ENCODE measurements around the gene INPP5A. TPM values are rescaled to one million over a fixed set of nuclear protein-coding genes. Genes with fewer than 3 reads are reported as not detected.

Gene INPP5A
- total and polyA plus RNA-seq, 2 of the 13 experiments (the other 11 are each of a cell fraction or from before 2014, with no cell fraction given) = 17.5 to 37.9 TPM

DNA sequence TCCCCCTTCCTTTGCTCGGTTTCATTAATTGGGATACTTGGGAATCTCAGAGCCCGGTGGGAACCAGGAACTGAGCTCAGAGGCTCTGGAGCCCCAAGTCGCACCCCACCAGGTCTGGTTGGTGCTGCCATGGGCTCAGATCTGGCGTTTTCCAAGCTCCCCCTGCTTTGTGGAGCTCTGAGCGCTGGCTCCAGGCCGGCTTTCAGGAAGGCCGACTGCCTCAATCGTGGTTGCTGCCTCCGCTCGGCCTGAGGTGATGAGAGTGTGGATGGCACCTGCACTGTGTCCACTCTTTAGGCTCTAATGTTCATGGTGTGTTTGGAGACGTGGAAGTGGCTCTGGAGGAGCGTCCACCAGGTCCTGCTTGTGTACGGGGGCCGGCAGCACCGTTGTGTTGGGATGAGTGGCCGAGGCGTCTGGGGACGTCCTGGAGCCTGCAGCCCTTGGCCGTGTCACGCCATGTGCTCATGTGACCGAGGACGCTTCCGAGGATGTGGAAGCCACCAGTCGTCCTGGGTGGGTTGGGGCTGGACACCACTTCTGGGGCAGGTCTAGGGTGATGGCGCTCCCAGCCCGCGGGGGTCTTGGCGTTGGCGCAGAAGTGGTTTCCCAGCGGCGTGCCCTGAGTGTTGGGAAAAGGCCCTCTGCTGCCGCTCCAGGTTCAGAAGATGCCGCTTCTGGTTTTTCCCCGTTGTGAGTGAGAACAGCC is 8.2 kb downstream of the INPP5A start:
- peaks cover 10% of the 10 kb centered on the region; the same call in 1 of the 2 replicates for H4K20me1 ChIP-seq (ENCODE audit: insufficient read depth, low read length)
- CTCF ChIA-PET (ENCODE audit: low intra/inter-chr PET ratio, low total read pairs) = no interaction called here

More for the DNA sequence above, 8.2 kb downstream of the INPP5A start:
- Histone ChIP-seq H3K4me2 (ENCODE audit: low read depth, low read length) (no peak overlapping the region), H2AFZ (ENCODE audit: low read length) (no peak overlapping the region), H3K4me3 (replicated peaks in 1 of 3; ENCODE audit: insufficient read depth in 1 of 3, low read depth in 2 of 3, low read length in 3 of 3) (no peak overlapping the region), H3K9me3 (ENCODE audit: low read length) (no peaks in the 10 kb centered on the region), H3K27me3 (ENCODE audit: control insufficient read depth in 1 of 2, insufficient read depth in 2 of 2, low read length in 2 of 2) (no peaks in the 10 kb centered on the region), H3K4me1 (ENCODE audit: insufficient read depth, low read length) (peaks cover 30% of the 10 kb centered on the region), H3K36me3 (replicated peaks in 1 of 2; ENCODE audit: control insufficient read depth in 1 of 2, insufficient read depth in 2 of 2, low read length in 2 of 2) (no peaks in the 10 kb centered on the region), H3K9ac (ENCODE audit: insufficient read depth, low read depth, low read length) (no peak overlapping the region), H3K79me2 (ENCODE audit: insufficient read depth, low read length) (peaks cover 54% of the 10 kb centered on the region), H3K27ac (ENCODE audit: extremely low read length, insufficient read depth, low read length) (no peak overlapping the region)
- POLR2A ChIA-PET = no interaction called here
- no peak for TF ChIP-seq KAT2B (IDR thresholded peaks at IDR 0.05; ENCODE audit: borderline replicate concordance, low read depth, low read length)
- no peak for TF ChIP-seq ZNF891 (CRISPR knock-in tag; IDR thresholded peaks at IDR 0.05)
- TF ChIP-seq, protein P1, sequence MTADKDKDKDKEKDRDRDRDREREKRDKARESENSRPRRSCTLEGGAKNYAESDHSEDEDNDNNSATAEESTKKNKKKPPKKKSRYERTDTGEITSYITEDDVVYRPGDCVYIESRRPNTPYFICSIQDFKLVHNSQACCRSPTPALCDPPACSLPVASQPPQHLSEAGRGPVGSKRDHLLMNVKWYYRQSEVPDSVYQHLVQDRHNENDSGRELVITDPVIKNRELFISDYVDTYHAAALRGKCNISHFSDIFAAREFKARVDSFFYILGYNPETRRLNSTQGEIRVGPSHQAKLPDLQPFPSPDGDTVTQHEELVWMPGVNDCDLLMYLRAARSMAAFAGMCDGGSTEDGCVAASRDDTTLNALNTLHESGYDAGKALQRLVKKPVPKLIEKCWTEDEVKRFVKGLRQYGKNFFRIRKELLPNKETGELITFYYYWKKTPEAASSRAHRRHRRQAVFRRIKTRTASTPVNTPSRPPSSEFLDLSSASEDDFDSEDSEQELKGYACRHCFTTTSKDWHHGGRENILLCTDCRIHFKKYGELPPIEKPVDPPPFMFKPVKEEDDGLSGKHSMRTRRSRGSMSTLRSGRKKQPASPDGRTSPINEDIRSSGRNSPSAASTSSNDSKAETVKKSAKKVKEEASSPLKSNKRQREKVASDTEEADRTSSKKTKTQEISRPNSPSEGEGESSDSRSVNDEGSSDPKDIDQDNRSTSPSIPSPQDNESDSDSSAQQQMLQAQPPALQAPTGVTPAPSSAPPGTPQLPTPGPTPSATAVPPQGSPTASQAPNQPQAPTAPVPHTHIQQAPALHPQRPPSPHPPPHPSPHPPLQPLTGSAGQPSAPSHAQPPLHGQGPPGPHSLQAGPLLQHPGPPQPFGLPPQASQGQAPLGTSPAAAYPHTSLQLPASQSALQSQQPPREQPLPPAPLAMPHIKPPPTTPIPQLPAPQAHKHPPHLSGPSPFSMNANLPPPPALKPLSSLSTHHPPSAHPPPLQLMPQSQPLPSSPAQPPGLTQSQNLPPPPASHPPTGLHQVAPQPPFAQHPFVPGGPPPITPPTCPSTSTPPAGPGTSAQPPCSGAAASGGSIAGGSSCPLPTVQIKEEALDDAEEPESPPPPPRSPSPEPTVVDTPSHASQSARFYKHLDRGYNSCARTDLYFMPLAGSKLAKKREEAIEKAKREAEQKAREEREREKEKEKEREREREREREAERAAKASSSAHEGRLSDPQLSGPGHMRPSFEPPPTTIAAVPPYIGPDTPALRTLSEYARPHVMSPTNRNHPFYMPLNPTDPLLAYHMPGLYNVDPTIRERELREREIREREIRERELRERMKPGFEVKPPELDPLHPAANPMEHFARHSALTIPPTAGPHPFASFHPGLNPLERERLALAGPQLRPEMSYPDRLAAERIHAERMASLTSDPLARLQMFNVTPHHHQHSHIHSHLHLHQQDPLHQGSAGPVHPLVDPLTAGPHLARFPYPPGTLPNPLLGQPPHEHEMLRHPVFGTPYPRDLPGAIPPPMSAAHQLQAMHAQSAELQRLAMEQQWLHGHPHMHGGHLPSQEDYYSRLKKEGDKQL (CRISPR knock-in tag; IDR thresholded peaks at IDR 0.05; ENCODE audit: low read depth) = no peak
- TF ChIP-seq NFIC (IDR thresholded peaks at IDR 0.05; ENCODE audit: low read length) = no peak
- TF ChIP-seq GABPA (IDR thresholded peaks at IDR 0.05; ENCODE audit: low read depth, low read length) = no peak
- no peak for TF ChIP-seq GABPA (CRISPR knock-in tag; IDR thresholded peaks at IDR 0.05; ENCODE audit: low read depth)
- TF ChIP-seq FOXO1 (CRISPR knock-in tag; IDR thresholded peaks at IDR 0.05) = no peak
- no peak for TF ChIP-seq ZNF343 (CRISPR knock-in tag; IDR thresholded peaks at IDR 0.05)
- TF ChIP-seq ZNF747 (CRISPR knock-in tag; IDR thresholded peaks at IDR 0.05; ENCODE audit: borderline replicate concordance) = no peak
- no peak for TF ChIP-seq ZNF333 (CRISPR knock-in tag; IDR thresholded peaks at IDR 0.05; ENCODE audit: borderline replicate concordance)
- no peak for TF ChIP-seq HCFC1 (IDR thresholded peaks at IDR 0.05; ENCODE audit: low read depth, low read length)
- TF ChIP-seq, protein P2, sequence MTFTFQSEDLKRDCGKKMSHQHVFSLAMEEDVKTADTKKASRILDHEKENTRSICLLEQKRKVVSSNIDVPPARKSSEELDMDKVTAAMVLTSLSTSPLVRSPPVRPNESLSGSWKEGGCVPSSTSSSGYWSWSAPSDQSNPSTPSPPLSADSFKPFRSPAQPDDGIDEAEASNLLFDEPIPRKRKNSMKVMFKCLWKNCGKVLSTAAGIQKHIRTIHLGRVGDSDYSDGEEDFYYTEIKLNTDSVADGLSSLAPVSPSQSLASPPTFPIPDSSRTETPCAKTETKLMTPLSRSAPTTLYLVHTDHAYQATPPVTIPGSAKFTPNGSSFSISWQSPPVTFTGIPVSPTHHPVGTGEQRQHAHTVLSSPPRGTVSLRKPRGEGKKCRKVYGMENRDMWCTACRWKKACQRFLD (CRISPR knock-in tag; IDR thresholded peaks at IDR 0.05; ENCODE audit: borderline replicate concordance) = no peak
- no peak for TF ChIP-seq ZNF205 (CRISPR knock-in tag; IDR thresholded peaks at IDR 0.05)
- in situ Hi-C loops (cut with HindIII; ENCODE audit: extremely low pct_ligation_motif_present, low pct_unique_long_range_greater_than_20kb) = no loop called here
- ATAC-seq = no peak
- intact Hi-C loops (cut with micrococcal nuclease; ENCODE audit: unreplicated experiment) = no loop called here
- 92% methylated on average over 21 of the region's 34 CpGs for WGBS (ENCODE audit: low lambda C conversion rate)
- no peak for DNase-seq (ENCODE audit: low spot score)
- FAIRE-seq = no peak
- no TSS peak for BruUV-seq (replicated peaks)

Data from HepG2 (cell line).